Measurements from ENCODE around the gene ACADSB.
A peak's percentile ranks its signal among the peaks of the same experiment; 100 is the strongest.

The ACADSB gene

GRCh38 chr10:123008355-123009104 lies at the start of gene ACADSB, which contains the start of gene IKZF5:
Gene ACADSB (plus strand): TSS chr10:123009006. CDS start chr10:123009030, 24 bp downstream.
Gene IKZF5 (minus strand): TSS chr10:123008795. CDS start chr10:122998625, 10,170 bp downstream.
- DNase-seq = peak; percentile 90 to 93

- no peak for DNase-seq
Observed at GRCh38 chr10:122962405-122962804, 46.4 kb upstream of the ACADSB start.

- DNase-seq = no peak
Observed at GRCh38 chr10:122966879-122967278, 41.9 kb upstream of the ACADSB start.

GRCh38 chr10:122968698-122969097 lies 40.1 kb upstream of the ACADSB start:
- no peak for DNase-seq

GRCh38 chr10:122974023-122974422 lies 34.8 kb upstream of the ACADSB start:
- no peak for DNase-seq

- no peak for DNase-seq
Observed at GRCh38 chr10:122974543-122975064, 34.2 kb upstream of the ACADSB start.

- DNase-seq = peak; percentile 73 to 75
Observed at GRCh38 chr10:122980209-122981065, 28.4 kb upstream of the ACADSB start, which contains the start of gene PSTK. Gene PSTK (plus strand): TSS chr10:122980401. CDS start chr10:122980480, 79 bp downstream.

GRCh38 chr10:122981066-122981464 lies 27.7 kb upstream of the ACADSB start:
- peak; percentile 25 to 26 for DNase-seq

- no peak for DNase-seq
Observed at GRCh38 chr10:122983898-122984297, 24.9 kb upstream of the ACADSB start.

GRCh38 chr10:122984708-122985107 lies 24.1 kb upstream of the ACADSB start:
- no peak for DNase-seq

GRCh38 chr10:122986335-122986734 lies 22.5 kb upstream of the ACADSB start:
- DNase-seq = no peak

GRCh38 chr10:122988501-122988900 lies 20.3 kb upstream of the ACADSB start:
- no peak for DNase-seq

GRCh38 chr10:122990278-122990677 lies 18.5 kb upstream of the ACADSB start:
- no peak for DNase-seq

GRCh38 chr10:122992031-122992585 lies 16.7 kb upstream of the ACADSB start:
- no peak for DNase-seq

- no peak for DNase-seq
Observed at GRCh38 chr10:122993797-122994336, 14.9 kb upstream of the ACADSB start.

GRCh38 chr10:122995936-122996335 lies 12.9 kb upstream of the ACADSB start:
- no peak for DNase-seq

GRCh38 chr10:122997864-122998263 lies 10.9 kb upstream of the ACADSB start:
- no peak for DNase-seq

GRCh38 chr10:122998360-122998917 lies 10.4 kb upstream of the ACADSB start:
- no peak for DNase-seq

GRCh38 chr10:122998934-122999333 lies 9.9 kb upstream of the ACADSB start:
- DNase-seq = no peak

GRCh38 chr10:122999347-122999746 lies 9.5 kb upstream of the ACADSB start:
- no peak for DNase-seq

GRCh38 chr10:123000155-123000554 lies 8.7 kb upstream of the ACADSB start:
- no peak for DNase-seq

- no peak for DNase-seq
Observed at GRCh38 chr10:123001370-123001769, 7.4 kb upstream of the ACADSB start.

- DNase-seq = no peak
Observed at GRCh38 chr10:123004298-123004697, 4.5 kb upstream of the ACADSB start.
